Liver (tissue), 9 donors: ENCODE measurements around the gene SHMT2. TPM values are rescaled to one million over a fixed set of nuclear protein-coding genes. Genes with fewer than 3 reads are reported as not detected.

ENCODE experiments used
- DNase-seq: peaks from one replicate; pipeline ENCODE4 v3.0.0-alpha.2; 2017; ENCODE audit warnings: low spot score
- H3K27ac ChIP-seq, 2 donors: one replicate each; pipeline ENCODE4 v1.7.0; 2013; ENCODE audit warnings: inconsistent platforms in 2 of 2, low read length in 2 of 2, control low read depth in 1 of 2, low read depth in 1 of 2, mild to moderate bottlenecking in 1 of 2
- H3K27me3 ChIP-seq, 4 donors: one replicate each; pipeline versions ENCODE4 v1.6.1 to v1.7.0; 2013; ENCODE audit warnings: low read length in 3 of 4, inconsistent platforms in 1 of 4, mild to moderate bottlenecking in 1 of 4, moderate library complexity in 1 of 4; ENCODE audit not compliant: control insufficient read depth in 4 of 4, insufficient read depth in 4 of 4
- H3K36me3 ChIP-seq, 4 donors: one replicate each; pipeline versions ENCODE4 v1.6.1 to v1.7.0; 2013; ENCODE audit warnings: low read length in 3 of 4, mild to moderate bottlenecking in 3 of 4, low read depth in 1 of 4, moderate library complexity in 1 of 4; ENCODE audit not compliant: control insufficient read depth in 4 of 4, insufficient read depth in 3 of 4
- H3K4me1 ChIP-seq, 4 donors: one replicate each; pipeline versions ENCODE4 v1.6.1 to v1.7.0; 2013; ENCODE audit warnings: low read length in 3 of 4, mild to moderate bottlenecking in 3 of 4, moderate library complexity in 1 of 4; ENCODE audit not compliant: control insufficient read depth in 4 of 4, insufficient read depth in 4 of 4
- H3K4me3 ChIP-seq, 3 donors: one replicate each; pipeline versions ENCODE4 v1.6.1 to v1.7.0; 2013; ENCODE audit warnings: low read length in 3 of 3, control low read depth in 1 of 3, low read depth in 1 of 3, mild to moderate bottlenecking in 1 of 3
- H3K9ac ChIP-seq, 2 donors: one replicate each; pipeline ENCODE4 v1.7.0; 2013; ENCODE audit warnings: low read length in 2 of 2, mild to moderate bottlenecking in 2 of 2, moderate library complexity in 2 of 2, control low read depth in 1 of 2, low read depth in 1 of 2
- H3K9me3 ChIP-seq, 4 donors: one replicate each; pipeline versions ENCODE4 v1.6.1 to v1.7.0; 2013; ENCODE audit warnings: low read length in 3 of 4; ENCODE audit not compliant: control insufficient read depth in 4 of 4
- ATF3 ChIP-seq: IDR thresholded peaks from 2 replicates; pipeline ENCODE4 v1.6.1; 2016; ENCODE audit warnings: antibody characterized with exemption
- CTCF ChIP-seq: fragments of 150-350 bp; IDR thresholded peaks from 2 replicates; pipeline ENCODE4 v1.5.1; 2017; ENCODE audit warnings: improper control_type of control experiment, low read depth, low read length; ENCODE audit not compliant: missing input control
- EGR1 ChIP-seq, 2 donors: IDR thresholded peaks; 2 replicates each; pipeline ENCODE4 v1.6.1; 2016 to 2018; ENCODE audit warnings: antibody characterized with exemption in 2 of 2, low read depth in 2 of 2
- FOXA1 ChIP-seq: IDR thresholded peaks from 2 replicates; pipeline ENCODE4 v1.6.1; 2016; ENCODE audit warnings: antibody characterized with exemption
- FOXA2 ChIP-seq: IDR thresholded peaks from 2 replicates; pipeline ENCODE4 v1.6.1; 2016; ENCODE audit warnings: antibody characterized with exemption
- GABPA ChIP-seq, 2 donors: IDR thresholded peaks in 1 of 2; conservative IDR thresholded peaks in 1 of 2; 2 replicates each; pipeline ENCODE4 v1.6.1; 2016; ENCODE audit warnings: antibody characterized with exemption in 2 of 2, mild to moderate bottlenecking in 1 of 2, moderate library complexity in 1 of 2
- HNF4A ChIP-seq, 2 donors: conservative IDR thresholded peaks; 2 replicates each; pipeline ENCODE4 v1.6.1; 2016; ENCODE audit warnings: antibody characterized with exemption in 2 of 2, mild to moderate bottlenecking in 2 of 2
- HNF4G ChIP-seq: IDR thresholded peaks from 2 replicates; pipeline ENCODE4 v1.6.1; 2016; ENCODE audit warnings: antibody characterized with exemption
- JUND ChIP-seq, 2 donors: IDR thresholded peaks; 2 replicates each; pipeline ENCODE4 v1.6.1; 2016; ENCODE audit warnings: antibody characterized with exemption in 2 of 2
- NR2F2 ChIP-seq: IDR thresholded peaks from 2 replicates; pipeline ENCODE4 v1.6.1; 2016; ENCODE audit warnings: antibody characterized with exemption
- SP1 ChIP-seq: IDR thresholded peaks from 2 replicates; pipeline ENCODE4 v1.6.1; 2018; ENCODE audit warnings: antibody characterized with exemption, mild to moderate bottlenecking
- TAF1 ChIP-seq: conservative IDR thresholded peaks from 2 replicates; pipeline ENCODE4 v1.6.1; 2016; ENCODE audit warnings: antibody characterized with exemption, mild to moderate bottlenecking
- YY1 ChIP-seq: IDR thresholded peaks from 2 replicates; pipeline ENCODE4 v1.6.1; 2016; ENCODE audit warnings: antibody characterized with exemption, mild to moderate bottlenecking
- WGBS: extraction: QIAGEN DNeasy Blood & Tissue Kit; methylation state at CpG from one replicate; pipeline ENCODE4 v1.1.7; 2013; 5-methylcytosine and 5-hydroxymethylcytosine counted together
- polyA plus RNA-seq, 2 donors: library from polyadenylated mRNA; stranded (reverse) in 1 of 2; unstranded in 1 of 2; fragments of 200-250 nt in 1 of 2; fragments of >200 nt in 1 of 2; fragmentation: Nextera tagmentation in 1 of 2; extraction: Ambion mirVana in 1 of 2; gene quantifications; one replicate each; pipeline versions ENCODE4 v1.2.1 to v1.2.3, GENCODE V29; 2013 to 2015
- total RNA-seq, 2 donors: library from RNA; depleted of rRNA; stranded (reverse); fragments of >200 nt; gene quantifications; one replicate each; pipeline ENCODE4 v1.2.3, GENCODE V29; 2014
- TF ChIP-seq, protein P1 (sequence below): IDR thresholded peaks from 2 replicates; pipeline ENCODE4 v1.6.1; 2016; ENCODE audit warnings: antibody characterized with exemption
- TF ChIP-seq, protein P2 (sequence below): IDR thresholded peaks from 2 replicates; pipeline ENCODE4 v1.6.1; 2016; ENCODE audit warnings: antibody characterized with exemption
- donor health status: healthy.
- donor health status: healthy.
- donor health status: healthy.
- donor health status: healthy.
- donor health status: healthy.

Gene SHMT2
- total and polyA plus RNA-seq, 4 donors: 66.7 to 276 (median 179) TPM

DNA sequence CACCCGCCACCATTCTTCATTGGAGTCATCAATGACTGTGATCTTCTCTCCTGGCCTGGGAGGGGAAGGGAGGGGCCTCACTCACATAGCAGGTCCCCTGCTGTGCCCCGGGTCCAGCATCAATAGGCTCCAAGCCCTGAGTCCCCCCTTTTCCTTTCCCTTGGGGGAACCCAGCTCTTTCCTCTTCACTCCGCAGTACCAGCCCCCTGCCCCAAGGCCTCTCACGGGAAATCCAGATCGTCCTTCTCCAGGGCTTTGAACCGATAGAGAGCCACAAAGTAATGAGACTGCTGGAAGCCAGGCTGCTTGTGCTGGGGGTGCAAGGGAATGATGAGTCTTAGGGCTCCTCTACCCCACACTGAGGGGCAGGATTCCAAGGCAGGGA lies 14.8 kb downstream of the SHMT2 start:
- Histone ChIP-seq H3K36me3 (no peaks in the 10 kb centered on the region), H3K27ac (no peak overlapping the region), H3K9me3 (no peaks in the 10 kb centered on the region), H3K27me3 (peaks cover 0 to 11% (median 0%) of the 10 kb centered on the region in 4 donors), H3K4me3 (no peak overlapping the region), H3K9ac (no peak overlapping the region), H3K4me1 (peaks cover 12 to 42% (median 27%) of the 10 kb centered on the region in 4 donors)
- TF ChIP-seq EGR1 (IDR thresholded peaks at IDR 0.05; ENCODE audit: low read depth in 2 of 2): no peak
- no peak for TF ChIP-seq HNF4A (conservative IDR thresholded peaks at IDR 0.05)
- no peak for TF ChIP-seq TAF1
- TF ChIP-seq GABPA (IDR thresholded peaks at IDR 0.05 in 1 of 2, conservative IDR thresholded peaks at IDR 0.05 in 1 of 2): no peak
- no peak for DNase-seq
- WGBS: 86% methylated on average over 6 of the region's 6 CpGs

DNA sequence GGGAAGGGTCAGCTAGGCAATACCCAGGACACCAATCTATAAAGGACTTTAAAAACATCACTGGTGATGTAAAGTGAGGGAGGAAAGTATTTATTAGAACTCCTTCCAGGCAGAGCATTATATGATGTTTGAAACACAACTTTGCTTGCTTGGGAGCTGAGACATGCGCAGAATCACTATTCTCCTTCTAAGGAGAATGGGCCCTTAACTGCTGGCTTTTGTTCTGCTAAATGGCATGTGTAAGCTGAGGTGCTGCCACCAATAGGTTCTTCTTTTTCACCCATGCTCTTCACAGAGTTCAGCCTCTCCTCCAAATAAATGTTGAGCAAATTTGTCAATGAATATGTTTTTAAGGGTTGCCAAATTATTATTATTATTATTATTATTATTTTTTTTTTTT lies 17.5 kb downstream of the SHMT2 start:
- no peak overlapping the region for H3K4me3 ChIP-seq
- H3K36me3 ChIP-seq: no peaks in the 10 kb centered on the region
- no peak for TF ChIP-seq JUND (IDR thresholded peaks at IDR 0.05)
- no peak for TF ChIP-seq HNF4G
- TF ChIP-seq GABPA (IDR thresholded peaks at IDR 0.05 in 1 of 2, conservative IDR thresholded peaks at IDR 0.05 in 1 of 2): no peak
- TF ChIP-seq FOXA2: no peak
- TF ChIP-seq, protein P1, sequence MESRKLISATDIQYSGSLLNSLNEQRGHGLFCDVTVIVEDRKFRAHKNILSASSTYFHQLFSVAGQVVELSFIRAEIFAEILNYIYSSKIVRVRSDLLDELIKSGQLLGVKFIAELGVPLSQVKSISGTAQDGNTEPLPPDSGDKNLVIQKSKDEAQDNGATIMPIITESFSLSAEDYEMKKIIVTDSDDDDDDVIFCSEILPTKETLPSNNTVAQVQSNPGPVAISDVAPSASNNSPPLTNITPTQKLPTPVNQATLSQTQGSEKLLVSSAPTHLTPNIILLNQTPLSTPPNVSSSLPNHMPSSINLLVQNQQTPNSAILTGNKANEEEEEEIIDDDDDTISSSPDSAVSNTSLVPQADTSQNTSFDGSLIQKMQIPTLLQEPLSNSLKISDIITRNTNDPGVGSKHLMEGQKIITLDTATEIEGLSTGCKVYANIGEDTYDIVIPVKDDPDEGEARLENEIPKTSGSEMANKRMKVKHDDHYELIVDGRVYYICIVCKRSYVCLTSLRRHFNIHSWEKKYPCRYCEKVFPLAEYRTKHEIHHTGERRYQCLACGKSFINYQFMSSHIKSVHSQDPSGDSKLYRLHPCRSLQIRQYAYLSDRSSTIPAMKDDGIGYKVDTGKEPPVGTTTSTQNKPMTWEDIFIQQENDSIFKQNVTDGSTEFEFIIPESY: no peak
- H3K4me1 ChIP-seq: peaks cover 4 to 29% (median 15%) of the 10 kb centered on the region in 4 donors
- H3K27me3 ChIP-seq: peaks cover 0 to 2% (median 0%) of the 10 kb centered on the region in 4 donors
- H3K9me3 ChIP-seq: no peaks in the 10 kb centered on the region
- WGBS: 96% methylated on average over 1 of the region's 1 CpG
- H3K27ac ChIP-seq: no peak overlapping the region
- no peak overlapping the region for H3K9ac ChIP-seq
- no peak for DNase-seq

GRCh38 chr12:57248934-57249742 lies 19.6 kb downstream of the SHMT2 start:
- 84% methylated on average over 7 of the region's 7 CpGs for WGBS
- Histone ChIP-seq H3K9me3 (no peaks in the 10 kb centered on the region), H3K27ac (no peak overlapping the region), H3K4me3 (no peak overlapping the region), H3K4me1 (peaks cover 0 to 8% (median 4%) of the 10 kb centered on the region in 4 donors), H3K9ac (no peak overlapping the region), H3K36me3 (no peaks in the 10 kb centered on the region), H3K27me3 (no peaks in the 10 kb centered on the region)
- TF ChIP-seq CTCF (no peak), NR2F2 (no peak), EGR1 (IDR thresholded peaks at IDR 0.05; ENCODE audit: low read depth in 2 of 2) (no peak), FOXA2 (no peak), ATF3 (no peak), JUND (IDR thresholded peaks at IDR 0.05) (no peak), FOXA1 (no peak), YY1 (no peak), SP1 (no peak), GABPA (IDR thresholded peaks at IDR 0.05 in 1 of 2, conservative IDR thresholded peaks at IDR 0.05 in 1 of 2) (no peak)
- TF ChIP-seq, protein P2, sequence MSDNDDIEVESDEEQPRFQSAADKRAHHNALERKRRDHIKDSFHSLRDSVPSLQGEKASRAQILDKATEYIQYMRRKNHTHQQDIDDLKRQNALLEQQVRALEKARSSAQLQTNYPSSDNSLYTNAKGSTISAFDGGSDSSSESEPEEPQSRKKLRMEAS: no peak
- DNase-seq: no peak
